H9 (cell line): Measurements from ENCODE around the gene SPATA20. TPM values are rescaled to one million over a fixed set of nuclear protein-coding genes. Genes with fewer than 3 reads are reported as not detected.

ENCODE experiments used
- DNase-seq: peaks from one replicate; pipeline ENCODE4 v3.0.0-alpha.2; 2017
- H2AFZ ChIP-seq: one replicate; pipeline ENCODE4 v1.6.1; 2013; ENCODE audit warnings: mild to moderate bottlenecking, low read length, control low read depth, moderate library complexity
- H2AK5ac ChIP-seq: 2 replicates; pipeline ENCODE4 v1.6.1; 2013; ENCODE audit warnings: low read length, control low read depth, mixed read lengths; ENCODE audit not compliant: insufficient read length
- H2BK120ac ChIP-seq: one replicate; pipeline ENCODE4 v1.6.1; 2013; ENCODE audit warnings: low read depth, mild to moderate bottlenecking, low read length, control low read depth, inconsistent platforms; ENCODE audit not compliant: poor library complexity, severe bottlenecking
- H2BK12ac ChIP-seq: 2 replicates; pipeline ENCODE4 v1.6.1; 2013; ENCODE audit warnings: low read length, control low read depth, mixed read lengths, low read depth; ENCODE audit not compliant: insufficient read length
- H2BK15ac ChIP-seq: 2 replicates; pipeline ENCODE4 v1.6.1; 2013; ENCODE audit warnings: low read depth, low read length, control low read depth
- H2BK20ac ChIP-seq: one replicate; pipeline ENCODE4 v1.6.1; 2013; ENCODE audit warnings: low read depth, mild to moderate bottlenecking, low read length, control low read depth, inconsistent platforms; ENCODE audit not compliant: poor library complexity, severe bottlenecking
- H2BK5ac ChIP-seq: 2 replicates; pipeline ENCODE4 v1.6.1; 2013; ENCODE audit warnings: low read length, control low read depth, mixed read lengths; ENCODE audit not compliant: insufficient read length
- H3K14ac ChIP-seq: 2 replicates; pipeline ENCODE4 v1.6.1; 2013; ENCODE audit warnings: low read length, control low read depth; ENCODE audit not compliant: insufficient read depth
- H3K18ac ChIP-seq: 2 replicates; pipeline ENCODE4 v1.6.1; 2013; ENCODE audit warnings: low read depth, mild to moderate bottlenecking, mixed read lengths, low read length, control low read depth; ENCODE audit not compliant: insufficient read length
- H3K23ac ChIP-seq: 2 replicates; pipeline ENCODE4 v1.6.1; 2013; ENCODE audit warnings: low read length, control low read depth, mixed read lengths, low read depth; ENCODE audit not compliant: insufficient read length
- H3K23me2 ChIP-seq: 2 replicates; pipeline ENCODE4 v1.6.1; 2013; ENCODE audit warnings: low read depth, mild to moderate bottlenecking, mixed read lengths, low read length, control low read depth; ENCODE audit not compliant: insufficient read length, poor library complexity, severe bottlenecking
- H3K27ac ChIP-seq: 2 replicates; pipeline ENCODE4 v1.5.1; 2013; ENCODE audit warnings: low read length, control low read depth, mixed read lengths, low read depth; ENCODE audit not compliant: insufficient read length
- H3K27me3 ChIP-seq: 2 replicates; pipeline ENCODE4 v1.6.1; 2013; ENCODE audit warnings: low read length, control low read depth, inconsistent platforms; ENCODE audit not compliant: insufficient read depth
- H3K4ac ChIP-seq: 2 replicates; pipeline ENCODE4 v1.6.1; 2013; ENCODE audit warnings: low read depth, mild to moderate bottlenecking, control low read depth, inconsistent platforms, low read length, moderate library complexity
- H3K4me1 ChIP-seq: 2 replicates; pipeline ENCODE4 v1.6.1; 2013; ENCODE audit warnings: low read length, control low read depth, inconsistent platforms; ENCODE audit not compliant: insufficient read depth
- H3K4me2 ChIP-seq: 2 replicates; pipeline ENCODE4 v1.6.1; 2013; ENCODE audit warnings: low read length, control low read depth, mixed read lengths; ENCODE audit not compliant: insufficient read length, insufficient read depth
- H3K56ac ChIP-seq: 2 replicates; pipeline ENCODE4 v1.6.1; 2013; ENCODE audit warnings: low read depth, mild to moderate bottlenecking, mixed read lengths, low read length, control low read depth; ENCODE audit not compliant: insufficient read length
- H3K79me1 ChIP-seq: 2 replicates; pipeline ENCODE4 v1.6.1; 2013; ENCODE audit warnings: low read depth, mild to moderate bottlenecking, moderate library complexity, low read length, control low read depth, inconsistent platforms; ENCODE audit not compliant: insufficient read depth, poor library complexity, severe bottlenecking
- H3K79me2 ChIP-seq: 2 replicates; pipeline ENCODE4 v1.6.1; 2013; ENCODE audit warnings: low read length, control low read depth, inconsistent platforms; ENCODE audit not compliant: insufficient read depth
- H3K9ac ChIP-seq: 2 replicates; pipeline ENCODE4 v1.6.1; 2013; ENCODE audit warnings: low read length, control low read depth, mixed read lengths; ENCODE audit not compliant: insufficient read length; ENCODE audit errors: extremely low read depth
- H3K9me3 ChIP-seq: one replicate; pipeline ENCODE4 v1.6.1; 2013; ENCODE audit warnings: low read depth, low read length, inconsistent platforms; ENCODE audit not compliant: control insufficient read depth
- H3T11ph ChIP-seq: one replicate; pipeline ENCODE4 v1.6.1; 2013; ENCODE audit warnings: mild to moderate bottlenecking, low read length, control low read depth, inconsistent platforms
- H4K20me1 ChIP-seq: one replicate; pipeline ENCODE4 v1.6.1; 2013; ENCODE audit not compliant: control insufficient read depth, insufficient read length, insufficient read depth
- H4K5ac ChIP-seq: 2 replicates; pipeline ENCODE4 v1.6.1; 2013; ENCODE audit warnings: low read depth, mild to moderate bottlenecking, mixed read lengths, low read length, control low read depth; ENCODE audit not compliant: insufficient read length
- H4K8ac ChIP-seq: replicated peaks from 2 replicates; pipeline ENCODE4 v1.6.1; 2013; ENCODE audit warnings: low read length, control low read depth, mixed read lengths, low read depth; ENCODE audit not compliant: insufficient read length
- H4K91ac ChIP-seq: 2 replicates; pipeline ENCODE4 v1.6.1; 2013; ENCODE audit warnings: low read depth, mild to moderate bottlenecking, moderate library complexity, mixed read lengths, low read length, control low read depth; ENCODE audit not compliant: insufficient read length
- H3K27ac Mint-ChIP-seq, 3 experiments: 2 replicates in 2 of 3; 3 replicates in 1 of 3; pipeline ENCODE4 v1.8.0; 2020 to 2021; ENCODE audit warnings: mixed read lengths in 3 of 3, mild to moderate bottlenecking in 1 of 3, moderate library complexity in 1 of 3
- H3K27me3 Mint-ChIP-seq: 2 replicates; pipeline ENCODE4 v1.8.0; 2021; ENCODE audit warnings: low read depth, mild to moderate bottlenecking, moderate library complexity, mixed read lengths
- H3K36me3 Mint-ChIP-seq, 3 experiments: 2 replicates in 2 of 3; 3 replicates in 1 of 3; pipeline ENCODE4 v1.8.0; 2020 to 2021; ENCODE audit warnings: low read depth in 3 of 3, mixed read lengths in 3 of 3; ENCODE audit not compliant: insufficient read depth in 1 of 3
- H3K4me1 Mint-ChIP-seq, 2 experiments: 2 replicates each; pipeline ENCODE4 v1.8.0; 2020; ENCODE audit warnings: mixed read lengths in 2 of 2
- H3K4me3 Mint-ChIP-seq, 2 experiments: 2 replicates in 1 of 2; 3 replicates in 1 of 2; pipeline ENCODE4 v1.8.0; 2020 to 2021; ENCODE audit warnings: mild to moderate bottlenecking in 2 of 2, mixed read lengths in 2 of 2, moderate library complexity in 1 of 2
- H3K9me3 Mint-ChIP-seq, 2 experiments: 2 replicates in 1 of 2; 3 replicates in 1 of 2; pipeline ENCODE4 v1.8.0; 2020; ENCODE audit warnings: mild to moderate bottlenecking in 2 of 2, mixed read lengths in 2 of 2, moderate library complexity in 1 of 2
- CTCF ChIP-seq: fragments of 200-600 bp; sonication (generic); conservative IDR thresholded peaks from 3 replicates; pipeline ENCODE4 v1.8.0; 2021; ENCODE audit warnings: antibody characterized with exemption, mild to moderate bottlenecking
- WGBS: extraction: QIAGEN DNeasy Blood & Tissue Kit; methylation state at CpG from one replicate; pipeline ENCODE4 v1.1.7; 2013; ENCODE audit warnings: missing lambda C conversion rate, low lambda C conversion rate, mixed read lengths; ENCODE audit not compliant: insufficient read length; ENCODE audit errors: extremely low coverage; 5-methylcytosine and 5-hydroxymethylcytosine counted together
- total RNA-seq: library from RNA; stranded (reverse); gene quantifications from 2 replicates; pipeline ENCODE4 v1.2.1, GENCODE V29; 2021

Gene SPATA20
- total RNA-seq, 1 experiment from 2014 or later, result 23.9 TPM

GRCh38 chr17:50560931-50561745, 14.2 kb downstream of the SPATA20 start:
- Mint-ChIP-seq H3K27ac (no peak overlapping the region), H3K27me3 (peaks cover 86% of the 10 kb centered on the region), H3K9me3 (no peaks in the 10 kb centered on the region), H3K4me1 (peaks cover 25 to 51% of the 10 kb centered on the region in 2 experiments), H3K36me3 (no peaks in the 10 kb centered on the region; a peak in 1 of 7 replicates), H3K4me3 (peak overlapping the region; percentile 14 to 82)
- H3K9ac ChIP-seq, result no peak overlapping the region
- no peak overlapping the region for H2BK5ac ChIP-seq
- no CpG with 5 or more reads among the region's 88 CpGs for WGBS
- no peak overlapping the region for H2BK120ac ChIP-seq
- no peak overlapping the region for H3K18ac ChIP-seq
- DNase-seq, result peak; percentile 51
- H3K9me3 ChIP-seq, result no peaks in the 10 kb centered on the region
- no peak overlapping the region for H3K23ac ChIP-seq
- H3K79me1 ChIP-seq, result no peaks in the 10 kb centered on the region
- H2BK12ac ChIP-seq, result no peak overlapping the region
- no peak overlapping the region for H2BK15ac ChIP-seq
- H3K23me2 ChIP-seq, result peaks cover 26% of the 10 kb centered on the region
- H4K8ac ChIP-seq, result no peak overlapping the region
- H3K14ac ChIP-seq, result no peak overlapping the region
- H4K91ac ChIP-seq, result no peak overlapping the region
- H3T11ph ChIP-seq, result no peak overlapping the region
- H3K27ac ChIP-seq, result no peak overlapping the region
- no peak overlapping the region for H3K56ac ChIP-seq
- no peaks in the 10 kb centered on the region for H4K20me1 ChIP-seq
- H2AK5ac ChIP-seq, result no peak overlapping the region
- no peak overlapping the region for H2AFZ ChIP-seq
- H3K4ac ChIP-seq, result no peak overlapping the region
- no peaks in the 10 kb centered on the region for H3K79me2 ChIP-seq
- no peak overlapping the region for H2BK20ac ChIP-seq
- peak overlapping the region; percentile 74 for H3K4me2 ChIP-seq
- H3K27me3 ChIP-seq, result peaks cover 48% of the 10 kb centered on the region
- no peak for TF ChIP-seq CTCF
- H3K4me1 ChIP-seq, result peaks cover 2% of the 10 kb centered on the region; the same call in 1 of the 2 replicates
- H4K5ac ChIP-seq, result no peak overlapping the region
